Astrocyte of the spinal cord (primary cell): ENCODE results near the gene ANKHD1.

Source experiments
- DNase-seq: peaks from one replicate; pipeline ENCODE4 v3.0.0; 2011; ENCODE audit warnings: low read depth, low spot score
- H3K4me3 ChIP-seq: 2 replicates; pipeline ENCODE4 v1.5.1; 2011; ENCODE audit warnings: low read depth, mild to moderate bottlenecking, low read length, moderate library complexity
- in situ Hi-C: cut with HindIII; loops from 2 replicates; pipeline ENCODE4 v1.10.0; 2017; ENCODE audit warnings: low sequenced_read_pairs
- TF ChIP-seq, protein P1 (sequence below): IDR thresholded peaks from 2 replicates; pipeline ENCODE4 v1.5.1; 2012; ENCODE audit warnings: low read depth, mild to moderate bottlenecking, low read length, inconsistent platforms

Gene ANKHD1

DNA sequence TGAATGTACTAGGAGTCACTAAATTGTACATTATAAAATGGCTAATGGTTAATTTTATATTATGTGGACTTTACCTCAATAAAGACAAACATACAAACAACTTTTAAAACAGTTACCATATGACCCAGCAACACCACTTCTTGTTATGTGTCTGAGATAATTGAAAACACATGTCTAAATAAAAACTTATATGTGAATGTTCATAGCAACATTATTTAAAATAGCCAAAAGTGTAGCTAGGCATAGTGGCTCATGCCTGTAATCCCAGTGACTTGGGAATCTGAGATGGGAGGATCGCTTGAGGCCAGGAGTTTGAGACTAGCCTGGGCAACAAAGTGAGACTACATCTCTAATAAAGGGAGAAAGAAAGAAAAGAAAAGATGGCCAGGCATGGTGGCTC is 185.9 kb downstream of the ANKHD1 start:
- in situ Hi-C loops: no loop called here

GRCh38 chr5:140588311-140589070 is 186.9 kb downstream of the ANKHD1 start:
- H3K4me3 ChIP-seq: no peak overlapping the region
- TF ChIP-seq, protein P1, sequence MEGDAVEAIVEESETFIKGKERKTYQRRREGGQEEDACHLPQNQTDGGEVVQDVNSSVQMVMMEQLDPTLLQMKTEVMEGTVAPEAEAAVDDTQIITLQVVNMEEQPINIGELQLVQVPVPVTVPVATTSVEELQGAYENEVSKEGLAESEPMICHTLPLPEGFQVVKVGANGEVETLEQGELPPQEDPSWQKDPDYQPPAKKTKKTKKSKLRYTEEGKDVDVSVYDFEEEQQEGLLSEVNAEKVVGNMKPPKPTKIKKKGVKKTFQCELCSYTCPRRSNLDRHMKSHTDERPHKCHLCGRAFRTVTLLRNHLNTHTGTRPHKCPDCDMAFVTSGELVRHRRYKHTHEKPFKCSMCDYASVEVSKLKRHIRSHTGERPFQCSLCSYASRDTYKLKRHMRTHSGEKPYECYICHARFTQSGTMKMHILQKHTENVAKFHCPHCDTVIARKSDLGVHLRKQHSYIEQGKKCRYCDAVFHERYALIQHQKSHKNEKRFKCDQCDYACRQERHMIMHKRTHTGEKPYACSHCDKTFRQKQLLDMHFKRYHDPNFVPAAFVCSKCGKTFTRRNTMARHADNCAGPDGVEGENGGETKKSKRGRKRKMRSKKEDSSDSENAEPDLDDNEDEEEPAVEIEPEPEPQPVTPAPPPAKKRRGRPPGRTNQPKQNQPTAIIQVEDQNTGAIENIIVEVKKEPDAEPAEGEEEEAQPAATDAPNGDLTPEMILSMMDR: no peak
- in situ Hi-C loops: no loop called here
- no peak for DNase-seq

More for the DNA sequence above, 185.9 kb downstream of the ANKHD1 start:
- H3K4me3 ChIP-seq: no peak overlapping the region
- TF ChIP-seq, protein P1: no peak
- DNase-seq: no peak
